Activated CD8-positive, alpha-beta memory T cell treated with anti-CD3 and anti-CD28 coated beads for 4 hours (primary cell): ENCODE data around the gene CCDC141.

Experiments used
- DNase-seq, 2 donors: peaks; one replicate each; pipeline ENCODE4 v3.0.0-alpha.2; 2020; ENCODE audit warnings: low read depth in 2 of 2

Gene CCDC141

DNA sequence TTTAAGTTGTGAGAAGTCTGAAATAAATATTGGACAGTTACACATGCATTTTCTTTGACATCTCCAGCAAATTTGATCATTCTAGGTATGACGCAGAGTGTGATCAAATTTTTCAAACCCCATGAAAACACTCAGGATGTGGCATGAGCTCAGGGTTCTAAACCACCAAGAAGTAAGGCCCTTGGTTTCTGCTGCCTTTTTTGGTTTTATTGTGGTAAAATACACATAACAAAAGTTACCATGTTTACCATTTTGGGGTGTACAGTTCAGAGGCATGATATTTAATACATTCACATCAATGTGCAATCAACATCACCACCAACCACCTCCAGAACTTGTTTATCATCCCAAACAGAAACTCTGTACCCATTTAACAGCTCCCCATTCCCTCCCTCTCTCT, 178.4 kb downstream of the CCDC141 start:
- no peak for DNase-seq

GRCh38 chr2:178870703-178871102, 179.2 kb downstream of the CCDC141 start:
- DNase-seq, result no peak

GRCh38 chr2:178865999-178866398, 183.9 kb downstream of the CCDC141 start:
- no peak for DNase-seq

DNA sequence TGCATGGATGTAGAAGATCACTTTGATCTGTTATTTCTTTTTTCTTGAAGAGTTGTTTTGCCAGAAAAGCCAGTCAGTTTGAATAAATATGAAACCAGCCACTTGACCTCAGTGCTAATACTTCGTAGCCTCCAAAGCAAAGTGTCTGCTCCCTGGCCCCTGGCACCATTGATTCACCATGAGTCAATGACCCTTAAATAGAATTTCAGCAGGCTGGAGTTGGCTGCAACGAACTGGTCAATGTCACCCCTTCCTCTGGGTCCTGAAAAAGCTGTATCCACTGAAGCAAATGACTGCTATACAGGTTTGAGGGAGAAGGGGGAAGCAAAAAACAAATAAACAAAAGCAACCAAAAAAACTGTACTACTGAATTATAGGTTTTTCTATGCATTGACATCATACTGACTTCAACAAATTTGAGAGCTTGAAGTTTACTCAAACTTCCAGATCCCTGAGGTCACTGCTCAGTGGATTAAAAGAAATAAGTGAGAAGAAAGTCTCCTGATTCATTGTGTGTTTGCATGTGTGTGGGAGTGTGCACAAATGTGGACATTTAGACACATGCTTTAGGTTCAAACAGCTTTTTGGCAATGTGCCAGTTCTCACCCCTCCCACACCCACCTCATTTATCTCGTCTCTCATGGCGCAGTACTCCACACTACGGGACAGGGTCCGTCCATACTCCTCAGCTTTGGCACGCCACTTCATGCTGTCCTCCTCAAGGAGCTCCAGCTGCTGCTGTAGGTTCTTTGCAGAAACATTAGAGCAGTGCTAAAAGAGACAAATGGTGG, 184.6 kb downstream of the CCDC141 start:
- no peak for DNase-seq

DNA sequence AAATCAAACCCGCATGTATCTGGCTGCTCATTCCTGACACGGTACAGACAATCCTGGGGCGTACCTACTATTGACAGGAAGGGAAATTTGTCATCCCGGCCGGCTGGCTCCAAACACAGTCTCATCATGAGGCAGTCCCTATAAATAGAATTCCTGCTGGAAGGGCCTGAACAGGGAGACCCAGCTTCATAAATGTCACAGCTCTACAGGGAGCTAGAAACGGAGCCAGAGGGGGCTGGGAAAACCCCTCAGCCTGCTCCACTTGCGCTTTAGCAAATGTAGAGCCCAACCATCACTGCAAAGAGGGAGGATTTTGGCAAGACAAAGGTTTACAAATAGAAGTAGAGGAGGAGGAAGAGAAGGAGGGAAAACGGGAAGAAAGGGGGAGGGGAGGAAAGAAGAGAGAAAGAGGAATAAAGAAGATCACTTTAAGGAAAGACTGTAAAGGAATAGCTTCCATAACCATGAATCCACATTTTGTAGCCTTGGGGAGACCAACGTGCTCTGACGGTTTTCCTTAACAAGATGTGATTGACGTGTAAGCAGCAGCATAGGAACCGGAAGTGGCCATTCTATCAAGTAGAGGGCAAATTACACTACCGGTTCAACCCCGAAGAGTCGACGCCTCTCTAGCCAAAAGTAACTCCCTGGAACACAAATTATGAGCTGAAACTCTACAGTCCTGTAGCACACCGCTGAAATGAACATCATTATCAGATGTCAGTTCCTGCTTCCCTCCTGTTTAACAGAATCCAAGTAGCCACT, 185.9 kb downstream of the CCDC141 start:
- DNase-seq, result no peak

GRCh38 chr2:178863130-178863855, 186.6 kb downstream of the CCDC141 start:
- DNase-seq, result no peak

DNA sequence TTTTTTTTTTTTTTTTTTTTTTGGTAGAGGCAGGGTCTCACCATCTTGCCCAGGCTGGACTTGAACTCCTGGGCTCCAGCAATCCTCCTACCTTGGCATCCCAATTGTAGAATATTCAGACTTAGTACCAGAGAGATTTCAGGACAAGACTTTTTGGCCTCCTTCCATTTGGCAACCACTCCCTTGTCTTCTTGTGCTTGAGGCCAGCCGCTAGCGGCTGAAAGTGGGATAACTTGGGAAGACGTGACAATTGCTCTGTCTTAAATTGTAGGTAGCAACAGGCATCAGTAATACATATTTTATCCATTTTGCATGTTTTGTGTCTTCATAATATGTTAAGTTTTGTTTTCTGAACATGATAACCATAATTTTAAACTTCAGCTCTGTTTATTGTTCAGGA, 189.4 kb downstream of the CCDC141 start:
- no peak for DNase-seq

DNA sequence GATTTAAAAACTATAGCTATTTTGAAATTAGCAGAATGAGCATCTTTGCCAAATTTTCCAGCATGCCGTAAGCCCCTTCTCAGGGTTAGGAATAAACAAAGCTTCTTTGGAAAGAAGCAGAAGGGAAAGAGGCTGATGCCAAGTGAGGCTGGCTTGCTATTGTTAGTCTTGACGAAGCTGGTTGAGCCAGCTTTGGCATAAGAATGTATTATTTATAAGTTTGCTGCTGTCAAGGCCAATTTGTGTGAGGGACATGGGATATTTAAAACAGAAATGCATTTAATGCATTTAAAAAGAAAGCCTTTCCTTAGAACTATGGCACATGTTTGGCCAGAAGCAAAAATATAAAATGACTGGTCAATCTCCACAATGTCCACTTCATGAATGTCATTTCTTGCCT, 190.2 kb downstream of the CCDC141 start:
- no peak for DNase-seq

- no peak for DNase-seq
Observed at GRCh38 chr2:178858896-178859625, 190.9 kb downstream of the CCDC141 start.

DNA sequence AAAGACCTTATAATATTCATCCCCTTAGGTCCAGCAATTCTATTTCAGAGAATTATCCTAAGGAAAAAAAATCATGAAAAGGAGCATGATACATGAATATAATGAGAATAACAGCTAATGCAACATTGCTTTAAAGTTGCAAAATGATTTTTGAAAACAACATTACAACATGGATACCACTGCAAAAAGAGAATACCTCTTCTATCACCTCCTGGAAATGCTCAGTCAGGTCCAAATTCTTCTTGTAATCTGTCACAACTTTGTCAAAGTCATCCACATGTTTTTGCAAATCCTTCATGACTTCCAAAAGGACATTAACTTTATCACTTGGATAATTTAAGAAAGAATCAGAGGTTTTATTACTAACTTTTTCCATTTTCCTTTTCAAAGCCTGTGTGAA, 194.8 kb downstream of the CCDC141 start:
- no peak for DNase-seq

GRCh38 chr2:178848335-178848734, 201.6 kb downstream of the CCDC141 start:
- DNase-seq, result no peak

- DNase-seq, result no peak
Observed at GRCh38 chr2:178846458-178846802, 203.5 kb downstream of the CCDC141 start.

GRCh38 chr2:178845566-178846457, 204.1 kb downstream of the CCDC141 start:
- DNase-seq, result no peak

- no peak for DNase-seq
Observed at GRCh38 chr2:178844701-178845100, 205.2 kb downstream of the CCDC141 start.

DNA sequence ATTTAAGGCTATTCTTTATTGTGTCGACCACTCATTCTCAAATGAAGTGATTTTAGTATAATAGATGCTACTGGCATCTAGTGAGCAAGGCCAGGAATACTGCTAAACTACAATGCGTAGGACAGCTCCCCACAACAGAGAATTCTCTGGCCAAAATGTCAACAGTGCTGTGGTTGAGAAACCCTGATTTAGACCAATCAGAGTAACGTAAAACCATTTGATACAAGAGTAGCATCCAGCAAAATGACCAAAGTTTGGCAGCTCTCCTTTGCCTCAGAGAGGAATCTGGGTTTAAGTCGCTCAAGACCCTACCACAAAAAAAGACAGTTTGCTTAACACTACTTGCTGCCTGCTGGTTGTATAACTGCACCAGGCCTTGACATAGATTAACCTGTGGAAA, 205.7 kb downstream of the CCDC141 start:
- DNase-seq, result no peak

DNA sequence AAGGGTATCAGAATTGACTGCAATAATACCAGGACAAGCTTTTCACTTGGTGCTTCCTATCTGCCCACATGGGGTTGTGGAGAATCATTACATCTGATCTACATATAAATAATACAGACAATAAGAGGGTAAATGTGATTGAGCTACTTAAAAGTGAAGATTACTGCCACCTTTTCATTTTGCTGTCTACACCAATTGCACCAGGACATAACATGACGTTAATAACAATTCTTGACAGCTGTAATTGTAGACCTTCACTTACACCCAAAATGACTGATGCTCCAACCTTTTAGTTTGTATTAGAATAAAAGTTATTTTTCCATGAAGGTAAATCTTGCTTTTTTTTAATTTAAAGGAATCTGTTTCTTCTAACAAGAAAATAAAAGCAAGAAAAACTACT, 206.2 kb downstream of the CCDC141 start:
- no peak for DNase-seq

- no peak for DNase-seq
Observed at GRCh38 chr2:178836807-178837206, 213.1 kb downstream of the CCDC141 start.

DNA sequence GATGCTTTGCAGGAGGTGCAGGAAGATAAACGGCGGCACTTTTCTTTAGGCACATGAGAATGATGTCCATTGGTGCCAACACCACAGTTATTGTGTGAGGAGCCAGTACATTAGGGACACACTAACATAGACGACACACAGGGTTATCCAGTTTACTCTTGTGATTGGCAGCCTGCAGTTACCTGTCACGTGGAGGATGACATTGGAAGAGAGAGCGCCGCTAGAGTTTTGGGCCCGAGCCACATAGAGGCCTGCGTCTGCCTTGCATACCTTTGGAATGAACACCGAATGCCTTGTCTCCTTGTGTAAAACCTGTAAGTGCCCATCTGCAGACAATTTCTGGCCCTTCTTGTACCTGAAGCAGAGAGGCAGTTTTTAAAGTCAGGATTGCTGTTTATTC, 215.9 kb downstream of the CCDC141 start:
- DNase-seq, result no peak

GRCh38 chr2:178833382-178833781, 216.6 kb downstream of the CCDC141 start:
- DNase-seq, result no peak

DNA sequence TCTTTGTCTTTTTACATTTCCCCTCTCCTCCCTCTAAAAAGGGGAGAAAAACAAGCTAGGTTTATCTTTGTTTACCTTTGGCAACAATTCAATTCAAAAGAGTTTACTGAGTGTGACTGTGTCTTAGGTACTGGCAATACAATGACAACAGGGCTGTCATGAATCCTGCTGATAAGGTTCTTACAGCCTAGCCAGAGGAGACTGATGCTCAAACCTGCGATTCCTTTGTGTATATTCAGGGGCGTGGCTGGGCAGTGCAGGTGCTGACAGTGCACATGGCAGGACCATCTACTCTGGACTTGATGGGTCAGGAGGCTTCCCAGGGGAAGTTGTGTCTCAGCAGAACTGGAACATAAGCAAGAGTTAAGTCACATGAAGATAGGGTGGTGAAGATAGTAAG, 219.5 kb downstream of the CCDC141 start:
- no peak for DNase-seq

DNA sequence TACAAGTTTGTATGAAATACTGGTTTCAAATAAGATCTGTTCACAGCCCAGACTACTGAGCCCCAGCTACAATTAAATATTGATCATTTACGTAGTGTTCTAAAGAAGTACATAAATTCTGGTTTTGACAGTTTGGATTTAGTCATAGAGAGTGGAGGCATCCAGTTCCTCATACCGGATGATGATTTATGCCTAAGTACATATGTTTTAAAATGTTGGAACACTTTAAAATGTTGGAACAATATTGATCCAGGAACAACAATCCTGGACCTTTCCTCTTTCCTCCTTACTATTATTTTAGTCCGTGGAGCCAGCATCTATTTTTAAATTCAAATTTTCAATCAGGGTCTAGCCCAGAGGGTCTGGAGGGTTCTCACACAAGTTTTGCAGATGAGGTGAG, 220.0 kb downstream of the CCDC141 start:
- no peak for DNase-seq
